GM18858 (cell line): ENCODE data around the gene SLC25A21.

Experiments used
- ATAC-seq: cut with Tn5 transposase; IDR thresholded peaks from one replicate; pipeline ENCODE4 v1.9.1; 2021; ENCODE audit not compliant: unreplicated experiment

Gene SLC25A21

GRCh38 chr14:36672095-36672494 is 500.3 kb downstream of the SLC25A21 start:
- ATAC-seq: no peak

DNA sequence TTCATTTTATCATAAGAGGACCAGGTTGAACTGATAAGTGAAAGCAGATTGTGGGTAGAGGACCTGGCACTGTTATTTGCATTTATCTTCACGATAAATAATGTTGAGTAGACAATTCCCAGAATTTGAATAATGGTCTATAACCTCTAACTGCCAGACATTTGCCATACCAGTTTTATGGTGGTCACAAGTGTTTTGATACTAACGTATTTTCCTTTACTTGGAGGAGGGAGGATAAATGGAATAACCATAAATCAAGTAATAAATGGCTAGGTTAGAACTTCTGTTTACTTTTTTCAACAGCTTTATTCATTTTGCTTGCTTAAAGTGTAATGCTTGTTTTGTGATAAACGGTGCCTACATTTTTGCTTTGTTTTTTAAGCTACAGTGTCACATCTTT is 501.3 kb downstream of the SLC25A21 start:
- no peak for ATAC-seq

- no peak for ATAC-seq
These were observed 504.7 kb downstream of the SLC25A21 start for GRCh38 chr14:36667679-36668078.

DNA sequence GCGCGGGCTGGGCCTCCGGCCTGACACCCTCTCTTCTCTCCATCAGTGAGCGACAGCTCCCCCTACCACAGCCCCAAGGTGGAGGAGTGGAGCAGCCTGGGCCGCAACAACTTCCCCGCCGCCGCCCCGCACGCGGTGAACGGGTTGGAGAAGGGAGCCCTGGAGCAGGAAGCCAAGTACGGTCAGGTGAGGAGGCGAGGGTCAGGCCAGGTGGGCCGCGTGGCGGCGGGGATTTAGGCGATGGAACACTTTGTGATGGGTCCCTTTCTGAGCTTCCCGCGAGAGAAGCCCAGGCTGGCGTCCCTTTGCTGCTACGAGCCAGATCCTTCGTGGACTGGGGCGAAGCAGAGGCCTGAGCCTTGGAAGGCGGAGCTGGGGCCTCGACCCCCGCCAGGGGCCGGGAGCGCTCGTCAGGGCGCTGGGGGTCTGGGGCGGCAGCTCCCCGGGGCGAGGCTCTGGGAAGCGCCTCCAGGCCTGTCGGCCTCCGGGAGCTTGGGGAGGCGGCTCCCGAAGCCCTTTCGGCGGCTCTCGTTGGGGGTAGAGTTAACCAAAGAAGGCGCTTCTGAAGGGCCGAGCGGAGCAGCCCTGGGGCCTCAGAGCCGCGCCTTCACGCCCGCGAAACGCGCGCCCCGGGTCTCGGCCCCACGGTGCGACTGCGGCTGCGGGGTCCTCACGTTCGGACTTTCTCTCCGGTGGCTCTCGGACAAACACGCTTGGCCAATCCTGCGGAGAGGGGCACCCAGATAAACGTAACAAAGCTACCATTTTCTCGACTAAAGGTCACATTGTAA is 505.8 kb downstream of the SLC25A21 start:
- no peak for ATAC-seq

DNA sequence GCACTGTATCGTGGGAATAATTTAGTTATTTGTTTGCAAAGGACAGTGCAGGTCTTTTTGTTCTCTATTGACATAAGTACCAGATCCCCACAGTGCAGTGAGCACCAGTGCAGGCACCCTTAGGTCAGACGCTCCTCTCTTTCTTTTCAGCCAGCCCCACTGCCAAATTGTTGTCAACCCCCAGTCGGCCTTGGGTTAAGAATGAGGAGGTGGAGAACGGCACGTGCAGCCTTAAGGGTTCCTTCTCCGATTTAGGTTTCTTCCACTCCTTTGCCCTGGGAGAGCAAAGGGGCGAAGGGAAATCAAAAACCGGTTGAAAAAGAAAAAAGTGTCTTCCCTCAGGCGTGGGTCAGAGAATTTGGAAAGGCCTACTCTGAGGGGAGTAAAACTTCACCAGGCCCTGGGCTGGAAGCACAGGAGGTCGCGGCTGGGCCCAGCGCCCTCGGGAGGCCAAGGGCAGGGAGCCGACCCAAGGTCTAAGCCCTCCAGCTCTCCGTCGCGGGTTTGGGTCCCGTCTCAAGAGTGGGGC is 506.5 kb downstream of the SLC25A21 start:
- no peak for ATAC-seq

GRCh38 chr14:36664322-36665193 is 507.8 kb downstream of the SLC25A21 start:
- no peak for ATAC-seq

DNA sequence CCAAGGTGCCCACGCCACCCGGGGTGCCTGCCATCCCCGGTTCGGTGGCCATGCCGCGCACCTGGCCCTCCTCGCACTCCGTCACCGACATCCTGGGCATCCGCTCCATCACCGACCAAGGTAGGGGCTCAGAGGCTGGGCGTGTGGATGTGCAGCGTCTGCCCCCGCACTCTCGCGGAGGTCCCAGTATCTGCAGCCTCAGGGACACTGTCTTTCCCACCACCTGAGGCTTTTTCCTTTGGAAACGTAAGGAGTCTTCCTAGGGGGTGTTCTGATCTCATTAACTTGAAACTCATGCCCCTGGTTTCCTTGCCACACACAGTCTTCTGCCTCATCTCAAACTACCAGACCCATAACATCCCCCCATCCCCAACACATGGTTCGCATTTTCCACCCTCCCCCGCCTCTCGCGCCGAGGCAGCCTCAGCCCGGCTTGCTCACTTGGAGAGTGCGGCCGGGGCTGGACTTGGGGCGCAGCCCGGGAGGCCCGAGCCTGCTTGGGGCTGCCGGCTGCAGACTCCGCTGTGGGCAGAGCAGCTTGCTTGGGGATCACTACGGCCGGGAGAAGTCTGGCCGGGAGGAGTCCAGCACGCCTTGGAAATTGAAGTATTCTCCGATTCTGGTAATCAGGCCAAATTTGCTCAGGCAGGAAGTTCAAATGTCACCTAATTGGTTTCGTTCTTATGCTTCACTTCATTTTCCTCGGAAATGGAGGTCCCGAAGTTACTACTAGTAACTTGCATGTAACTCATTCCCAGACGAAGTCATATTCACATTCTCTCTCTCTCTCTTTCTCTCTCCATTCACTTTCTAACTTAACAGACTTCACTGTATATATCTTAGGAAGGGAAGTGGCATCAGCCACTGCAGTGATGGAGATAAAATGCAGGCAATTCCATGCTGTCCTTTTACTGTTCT is 508.7 kb downstream of the SLC25A21 start:
- no peak for ATAC-seq

- ATAC-seq: no peak
These were observed 509.6 kb downstream of the SLC25A21 start for GRCh38 chr14:36662543-36663403.

DNA sequence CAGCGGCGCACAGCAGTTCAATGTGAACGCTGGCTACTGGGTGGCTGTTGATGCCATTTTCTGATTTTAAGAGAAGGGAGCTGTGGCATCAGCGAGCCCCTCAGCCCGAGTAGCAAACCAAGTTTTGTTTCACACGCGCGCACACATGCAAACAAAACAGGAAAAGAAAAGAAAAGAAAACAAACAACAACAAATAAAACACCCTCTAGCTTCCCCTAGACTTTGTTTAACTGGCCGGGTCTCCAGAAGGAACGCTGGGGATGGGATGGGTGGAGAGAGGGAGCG is 510.2 kb downstream of the SLC25A21 start:
- no peak for ATAC-seq

DNA sequence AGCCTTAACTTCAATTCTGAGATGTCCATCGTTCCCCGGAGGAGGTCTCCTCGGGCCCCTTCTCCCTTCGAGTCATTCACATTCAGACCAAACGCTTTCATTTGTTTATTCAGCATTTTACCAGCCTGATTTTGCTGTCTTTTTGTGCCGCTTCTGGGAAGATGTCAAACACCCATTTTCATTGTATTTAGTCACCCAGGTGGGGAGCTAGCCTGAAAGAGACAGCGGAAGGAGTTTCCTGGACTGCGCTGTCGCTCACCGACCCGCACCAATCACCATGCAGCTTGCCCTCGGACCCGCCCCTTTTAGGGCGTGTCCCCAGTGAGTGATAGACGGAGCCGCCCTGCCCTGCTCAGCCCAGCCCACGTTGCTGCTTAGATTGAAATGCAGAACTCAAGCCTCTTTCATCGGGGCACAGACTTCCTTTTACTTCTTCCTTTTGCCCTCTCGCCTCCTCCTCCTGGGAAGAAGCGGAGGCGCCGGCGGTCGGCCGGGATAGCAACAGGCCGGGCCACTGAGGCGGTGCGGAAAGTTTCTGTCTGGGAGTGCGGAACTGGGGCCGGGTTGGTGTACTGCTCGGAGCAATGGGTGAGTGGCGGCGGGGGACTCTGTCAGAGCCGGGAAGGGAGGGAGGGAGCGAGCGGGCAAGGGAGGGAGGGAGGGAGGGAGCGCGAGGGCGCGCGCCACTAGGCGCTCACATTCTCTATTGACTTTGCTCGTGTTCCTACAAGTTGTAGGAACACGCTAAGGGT is 510.7 kb downstream of the SLC25A21 start, which contains the start of gene PAX9:
PAX9 (plus strand) TSS at position 355 of the 752 bp plus-strand sequence; CDS start at position 585, 230 bp downstream.
- no peak for ATAC-seq

GRCh38 chr14:36660736-36661505 is 511.5 kb downstream of the SLC25A21 start:
- ATAC-seq: no peak

DNA sequence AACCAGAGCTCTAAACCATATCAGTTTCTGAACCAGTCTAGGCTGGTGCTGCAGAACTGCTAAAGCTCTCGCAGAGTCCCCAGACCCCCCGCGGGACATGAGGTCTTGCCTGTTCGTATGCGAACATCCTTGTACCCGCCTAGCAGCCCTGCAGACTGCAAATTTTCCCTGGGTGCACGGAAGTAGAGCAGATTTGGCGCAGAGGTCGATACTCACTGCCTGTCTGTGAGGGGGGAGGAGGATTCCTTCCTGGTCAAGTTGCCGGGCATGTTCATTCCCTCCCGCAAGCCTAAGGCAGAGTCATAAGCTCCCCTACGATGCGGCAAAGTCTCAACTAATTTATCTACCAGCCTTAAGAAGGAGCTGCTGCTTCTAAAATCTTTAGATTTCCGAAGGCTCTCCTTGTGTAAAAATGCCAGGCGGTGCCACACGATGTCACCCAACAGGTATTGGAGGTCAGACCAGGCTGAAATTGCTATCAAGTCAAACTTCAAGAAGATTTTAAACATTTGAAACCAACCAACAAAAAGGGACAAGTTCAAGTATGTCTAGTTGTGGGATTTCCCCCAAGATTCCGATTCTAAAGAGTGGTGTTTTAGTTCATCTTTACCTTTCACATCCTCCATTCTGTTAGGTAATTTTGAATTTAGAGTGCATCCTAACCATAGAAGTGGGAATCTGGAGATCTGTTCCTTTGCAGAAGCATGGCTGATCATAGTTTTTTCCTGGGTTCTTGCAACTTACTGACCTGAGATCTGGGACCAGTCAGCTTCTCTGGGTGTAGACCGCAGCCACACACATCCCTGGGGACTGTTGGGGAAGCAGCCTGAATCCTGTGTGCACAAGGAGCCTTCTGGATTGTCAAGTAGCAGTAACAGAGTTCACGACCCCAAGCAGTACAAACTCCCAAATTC is 512.3 kb downstream of the SLC25A21 start:
- ATAC-seq: no peak

- no peak for ATAC-seq
These were observed 513.2 kb downstream of the SLC25A21 start for GRCh38 chr14:36659010-36659821.

- ATAC-seq: no peak
These were observed 514.0 kb downstream of the SLC25A21 start for GRCh38 chr14:36658123-36659009.

DNA sequence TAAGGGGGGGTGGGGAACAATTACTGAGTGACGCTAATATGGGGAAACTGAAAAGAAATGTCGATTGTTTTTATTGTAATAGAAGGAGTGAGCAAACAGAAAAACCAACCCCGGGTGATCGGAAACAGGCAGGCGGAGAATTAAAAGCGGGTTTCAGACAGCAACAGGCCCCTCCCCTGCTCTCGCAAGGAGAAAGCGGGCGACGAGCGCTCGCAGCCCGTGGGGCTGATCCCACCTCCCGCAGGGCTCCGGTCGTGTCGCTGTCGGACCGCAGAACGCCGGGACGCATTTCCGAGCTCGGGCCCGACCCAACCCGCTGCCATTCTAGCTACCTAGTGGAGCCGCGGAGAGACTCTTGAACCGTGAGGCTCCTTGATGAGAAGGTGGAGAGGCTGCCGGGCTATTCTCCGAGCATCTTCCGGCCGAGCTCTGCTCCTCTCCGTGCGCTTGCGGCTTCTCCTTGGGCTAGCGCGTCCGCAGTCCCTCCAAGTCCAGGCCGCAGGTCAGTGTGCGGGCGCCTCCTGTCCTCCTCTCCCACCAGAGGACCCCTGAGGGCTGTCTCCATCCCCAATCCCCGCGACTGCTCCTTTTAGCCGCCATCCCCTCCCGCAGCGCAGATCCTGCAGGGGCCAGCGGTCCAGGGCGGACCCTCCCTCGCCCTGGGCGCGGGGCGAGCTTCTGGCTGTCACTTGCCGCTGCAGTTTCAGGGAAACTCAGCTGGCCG is 514.8 kb downstream of the SLC25A21 start:
- no peak for ATAC-seq
